GM18511 (cell line): Measurements from ENCODE around the gene PAFAH2.

Source experiments
- ATAC-seq: cut with Tn5 transposase; IDR thresholded peaks from one replicate; pipeline ENCODE4 v1.9.1; 2021; ENCODE audit warnings: mild to moderate bottlenecking, moderate library complexity; ENCODE audit not compliant: unreplicated experiment

Gene PAFAH2

GRCh38 chr1:26031611-26032220 lies 33.9 kb upstream of the PAFAH2 start:
- ATAC-seq: no peak

GRCh38 chr1:26031196-26031595 lies 33.3 kb upstream of the PAFAH2 start:
- ATAC-seq: no peak

- no peak for ATAC-seq
Measured at GRCh38 chr1:26029864-26030481, 32.1 kb upstream of the PAFAH2 start.

GRCh38 chr1:26029054-26029863 lies 31.4 kb upstream of the PAFAH2 start:
- no peak for ATAC-seq

GRCh38 chr1:26028490-26028980 lies 30.7 kb upstream of the PAFAH2 start:
- no peak for ATAC-seq

GRCh38 chr1:26027716-26028489 lies 30.0 kb upstream of the PAFAH2 start:
- no peak for ATAC-seq

- no peak for ATAC-seq
Measured at GRCh38 chr1:26025517-26025916, 27.7 kb upstream of the PAFAH2 start.

GRCh38 chr1:26025060-26025459 lies 27.2 kb upstream of the PAFAH2 start:
- ATAC-seq: no peak

GRCh38 chr1:26023826-26024225 lies 26.0 kb upstream of the PAFAH2 start:
- no peak for ATAC-seq

GRCh38 chr1:26023009-26023408 lies 25.1 kb upstream of the PAFAH2 start:
- no peak for ATAC-seq

- no peak for ATAC-seq
Measured at GRCh38 chr1:26022404-26022779, 24.5 kb upstream of the PAFAH2 start.

GRCh38 chr1:26021647-26022403 lies 24.0 kb upstream of the PAFAH2 start, which contains the start of gene EXTL1:
EXTL1 (plus strand) TSS chr1:26021775; CDS start chr1:26022647, 872 bp downstream.
- ATAC-seq: no peak

GRCh38 chr1:26020941-26021646 lies 23.2 kb upstream of the PAFAH2 start:
- no peak for ATAC-seq

GRCh38 chr1:26020330-26020768 lies 22.5 kb upstream of the PAFAH2 start:
- ATAC-seq: no peak

GRCh38 chr1:26019641-26020315 lies 21.9 kb upstream of the PAFAH2 start:
- no peak for ATAC-seq

GRCh38 chr1:26017606-26018005 lies 19.7 kb upstream of the PAFAH2 start:
- ATAC-seq: no peak

- ATAC-seq: no peak
Measured at GRCh38 chr1:26016953-26017545, 19.2 kb upstream of the PAFAH2 start.

GRCh38 chr1:26016258-26016952 lies 18.5 kb upstream of the PAFAH2 start:
- no peak for ATAC-seq
